Vagina (tissue), 2 donors: ENCODE measurements around the gene STEAP3.

Experiments
- CTCF ChIP-seq, 3 experiments: fragments of 450-650 bp in 2 of 3; fragments of 200-600 bp in 1 of 3; sonication (generic) in 1 of 3; IDR thresholded peaks; one replicate each; pipeline ENCODE4 v1.5.1; 2017 to 2019; ENCODE audit warnings: antibody characterized with exemption in 3 of 3, mild to moderate bottlenecking in 2 of 3, moderate library complexity in 2 of 3
- POLR2A ChIP-seq, 2 donors: fragments of 450-650 bp; IDR thresholded peaks; one replicate each; pipeline ENCODE4 v1.6.1; 2017; ENCODE audit warnings: antibody characterized with exemption in 2 of 2, mild to moderate bottlenecking in 2 of 2, moderate library complexity in 2 of 2
- POLR2AphosphoS5 ChIP-seq, 2 donors: sonication (generic); formaldehyde crosslinking; IDR thresholded peaks; one replicate each; pipeline ENCODE4 v1.9.0; 2017; ENCODE audit warnings: antibody characterized with exemption in 2 of 2, mild to moderate bottlenecking in 2 of 2, low read depth in 1 of 2; ENCODE audit not compliant: insufficient read depth in 1 of 2

GRCh38 chr2:119263025-119263424 is 39.4 kb downstream of the STEAP3 start:
- TF ChIP-seq CTCF (IDR thresholded peaks at IDR 0.05): no peak
- no peak for TF ChIP-seq POLR2AphosphoS5 (IDR thresholded peaks at IDR 0.05; ENCODE audit: insufficient read depth in 1 of 2, low read depth in 1 of 2)
- TF ChIP-seq POLR2A (IDR thresholded peaks at IDR 0.05): no peak
